T1000 (cell line): ENCODE results near the gene GSAP.
A peak's percentile ranks its signal among the peaks of the same experiment; 100 is the strongest.

ENCODE experiments used
- DNase-seq: peaks from one replicate; lab custom pipeline; 2025; ENCODE audit warnings: mixed read lengths; lab: John Stamatoyannopoulos, UW

Gene GSAP

GRCh38 chr7:77434570-77435275 is 18.6 kb upstream of the GSAP start:
- no peak for DNase-seq

GRCh38 chr7:77433901-77434300 is 17.8 kb upstream of the GSAP start:
- DNase-seq, result no peak

GRCh38 chr7:77430927-77431326 is 14.8 kb upstream of the GSAP start:
- DNase-seq, result no peak

DNA sequence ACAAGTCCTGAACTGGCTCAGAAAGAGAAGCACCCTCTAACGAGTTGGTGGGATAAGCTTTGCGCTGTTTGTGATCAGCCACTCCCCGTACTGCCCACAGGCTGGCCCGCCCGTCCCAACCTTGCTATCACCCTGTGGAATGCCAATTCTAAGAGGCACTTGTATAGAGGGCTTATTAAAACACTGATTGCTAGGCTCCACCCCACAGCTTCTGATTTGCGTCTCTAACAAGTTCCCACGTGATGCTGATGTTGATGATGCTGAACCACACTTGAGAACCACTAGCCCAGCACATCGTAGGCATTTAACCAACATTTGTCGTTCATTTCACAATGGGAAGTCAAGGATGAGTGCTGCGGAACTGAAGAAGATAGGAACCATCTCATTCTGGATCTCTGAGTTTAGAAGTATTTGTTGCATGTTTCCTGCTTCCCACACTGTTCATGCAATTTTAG is 12.7 kb upstream of the GSAP start:
- no peak for DNase-seq

- DNase-seq, result peak; percentile 11
Observed at GRCh38 chr7:77427996-77428603, 12.0 kb upstream of the GSAP start.

GRCh38 chr7:77426521-77427051 is 10.4 kb upstream of the GSAP start:
- DNase-seq, result no peak

DNA sequence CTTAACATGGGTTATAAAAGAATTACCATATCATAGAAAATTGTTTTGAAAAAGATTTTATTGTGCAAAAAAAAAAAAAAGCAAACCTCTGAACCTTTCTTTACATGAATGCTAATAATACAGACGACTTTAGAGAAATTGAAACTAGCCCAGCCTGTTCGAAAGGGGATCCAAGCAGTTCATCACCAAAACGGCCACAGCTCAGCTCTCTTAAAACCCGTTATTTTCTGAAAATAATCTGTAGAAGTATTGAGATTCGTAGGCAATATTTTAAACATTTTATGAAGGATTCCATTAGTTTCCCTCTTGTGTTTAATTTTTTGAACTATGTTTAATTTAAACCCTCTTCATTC is 9.9 kb upstream of the GSAP start:
- DNase-seq, result no peak

GRCh38 chr7:77425101-77426051 is 9.2 kb upstream of the GSAP start:
- DNase-seq, result peak; percentile 17

GRCh38 chr7:77422500-77422899 is 6.4 kb upstream of the GSAP start:
- DNase-seq, result no peak

DNA sequence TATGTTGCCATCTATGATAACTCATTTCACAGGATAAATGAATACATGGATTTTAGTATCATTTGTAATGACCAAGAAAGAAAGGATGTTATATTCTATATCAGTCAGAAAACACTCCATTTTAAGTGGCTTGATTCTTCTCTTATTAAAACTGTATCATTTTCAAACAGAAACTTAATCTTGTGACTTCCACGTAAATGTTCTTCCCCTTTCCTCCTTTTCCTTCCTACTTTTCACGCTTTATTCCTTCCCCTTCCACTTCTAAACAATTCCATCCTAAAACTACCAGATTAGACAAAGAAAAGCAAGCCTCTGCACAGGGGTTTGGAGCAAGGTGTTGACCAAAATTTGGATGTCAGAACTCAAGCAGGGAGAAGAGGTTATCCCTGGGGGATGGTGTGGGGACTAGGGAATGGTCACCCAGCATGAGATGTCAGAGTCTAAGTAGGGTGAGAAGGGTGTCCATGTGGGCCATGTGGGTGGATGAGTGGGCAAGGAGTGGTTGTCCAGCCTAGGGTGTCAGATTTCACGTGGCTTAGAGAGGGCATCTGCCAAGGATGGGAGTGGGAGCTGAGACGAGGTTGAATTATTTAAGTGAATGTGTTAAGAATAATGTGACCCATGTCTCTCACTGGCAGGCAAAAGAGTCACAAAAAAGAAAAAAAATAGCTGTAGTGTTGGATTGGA is 5.0 kb upstream of the GSAP start:
- no peak for DNase-seq

DNA sequence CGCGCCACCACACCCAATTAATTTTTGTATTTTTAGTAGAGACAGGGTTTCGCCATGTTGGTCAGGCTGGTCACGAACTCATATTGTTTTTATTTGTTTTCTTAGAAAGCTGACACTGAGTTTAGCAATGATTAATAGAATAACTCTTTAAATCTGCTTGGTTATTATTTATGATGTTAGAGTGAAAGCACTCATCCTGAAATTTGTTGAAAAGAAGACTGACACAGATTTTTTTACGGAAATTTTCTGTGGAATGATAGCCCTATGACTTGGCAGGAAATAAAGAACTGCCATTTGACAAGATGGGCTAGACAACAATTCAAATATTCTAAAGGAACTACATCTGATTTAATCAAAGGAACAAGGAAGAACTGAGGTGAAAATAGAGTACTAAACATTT is 4.3 kb upstream of the GSAP start:
- no peak for DNase-seq

GRCh38 chr7:77419102-77419501 is 3.0 kb upstream of the GSAP start:
- no peak for DNase-seq

DNA sequence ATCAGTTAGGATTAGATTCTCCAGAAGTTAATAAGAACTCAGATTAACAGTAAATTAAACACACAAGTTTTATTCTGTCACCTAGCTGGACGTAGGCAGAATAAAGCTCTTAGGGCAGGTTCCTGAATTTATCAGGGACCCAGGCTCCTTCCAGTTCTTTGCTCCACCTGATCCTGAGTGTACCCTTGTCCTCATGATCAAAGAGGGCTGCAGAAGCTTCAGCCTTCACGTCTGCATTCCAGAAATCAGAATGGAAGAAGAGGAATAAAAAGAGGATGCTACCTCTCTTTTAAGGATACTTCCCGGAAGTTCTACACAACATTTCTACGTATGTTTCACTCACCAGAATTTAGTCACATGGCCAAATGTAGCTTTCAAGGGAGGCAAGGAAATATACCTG is 1.7 kb upstream of the GSAP start:
- no peak for DNase-seq

GRCh38 chr7:77416621-77417371 is 647 bp upstream of the GSAP start:
- no peak for DNase-seq

DNA sequence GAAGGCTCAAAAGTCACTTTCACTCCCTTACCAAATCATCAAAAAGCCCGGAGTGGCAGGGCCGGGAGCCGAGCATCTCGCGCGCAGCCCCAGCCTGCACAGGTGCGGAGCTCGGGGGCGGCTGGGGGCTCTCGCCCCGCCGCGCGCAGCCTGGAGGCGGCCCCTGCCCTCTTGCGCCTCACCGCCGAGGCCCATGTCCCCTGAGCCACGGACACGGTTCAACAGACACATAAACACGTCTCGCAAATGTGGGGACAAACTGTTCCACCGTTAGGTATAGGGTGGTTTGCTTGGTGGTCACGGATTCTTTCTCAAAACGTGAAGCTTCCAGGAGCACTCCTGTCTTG is 700 bp downstream of the GSAP start:
- no peak for DNase-seq

- DNase-seq, result no peak
Observed at GRCh38 chr7:77413861-77414424, 2.2 kb downstream of the GSAP start.

GRCh38 chr7:77413128-77413527 is 3.0 kb downstream of the GSAP start:
- DNase-seq, result no peak

- no peak for DNase-seq
Observed at GRCh38 chr7:77409739-77410547, 6.2 kb downstream of the GSAP start.

DNA sequence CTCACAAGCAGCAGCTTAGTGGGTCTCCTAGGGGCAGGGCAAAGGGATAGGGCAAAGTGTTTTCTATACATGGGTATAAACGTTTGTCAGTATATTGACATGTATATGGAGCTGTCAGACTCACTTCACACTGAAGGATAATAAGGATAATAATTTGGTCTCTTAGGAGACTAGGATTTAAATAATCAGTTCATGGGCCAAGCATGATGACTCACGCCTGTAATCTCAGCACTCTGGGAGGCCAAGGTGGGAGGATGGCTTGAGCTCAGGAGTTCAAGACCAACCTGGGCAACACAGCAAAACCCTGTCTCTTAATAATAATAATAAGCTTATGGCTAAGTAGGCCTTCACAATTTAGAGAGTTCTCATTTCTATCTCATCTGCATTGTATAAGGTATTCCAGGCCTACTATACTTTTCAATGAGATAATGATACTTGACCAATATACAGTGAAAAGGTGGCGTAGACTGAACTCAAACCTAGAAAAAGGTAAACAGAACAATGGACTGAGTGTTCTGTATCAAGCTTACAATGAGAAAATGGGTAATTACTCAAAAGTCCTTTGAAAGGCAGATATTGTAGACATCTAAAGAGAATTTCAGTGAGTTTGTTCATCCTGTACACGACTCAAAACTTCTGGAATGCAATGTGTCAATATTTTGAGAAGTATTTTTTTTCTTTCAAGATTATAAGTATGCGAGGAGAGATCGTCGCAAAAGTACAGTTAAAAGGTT is 7.0 kb downstream of the GSAP start:
- DNase-seq, result no peak
